Neural progenitor cell (in vitro differentiated cells): ENCODE data around the gene ELF5. TPM values are rescaled to one million over a fixed set of nuclear protein-coding genes. Genes with fewer than 3 reads are reported as not detected.

ENCODE experiments used
- DNase-seq: peaks from one replicate; pipeline ENCODE4 v3.0.0-alpha.2; 2016; ENCODE audit warnings: low spot score
- H2AFZ ChIP-seq: fragments of 200-600 bp; sonication (generic); replicated peaks from 2 replicates; pipeline ENCODE4 v1.6.1; 2016; ENCODE audit warnings: antibody characterized with exemption
- H3F3A ChIP-seq: fragments of 200-600 bp; sonication (generic); 2 replicates; pipeline ENCODE4 v1.6.1; 2016; ENCODE audit warnings: antibody characterized with exemption, low read depth
- H3K27ac ChIP-seq: fragments of 200-600 bp; sonication (generic); 2 replicates; pipeline ENCODE4 v1.5.1; 2016; ENCODE audit warnings: mild to moderate bottlenecking
- H3K27me3 ChIP-seq: fragments of 200-600 bp; sonication (generic); 2 replicates; pipeline ENCODE4 v1.6.1; 2016; ENCODE audit warnings: mild to moderate bottlenecking, moderate library complexity
- H3K36me3 ChIP-seq: fragments of 200-600 bp; sonication (generic); 2 replicates; pipeline ENCODE4 v1.5.1; 2016
- H3K4me1 ChIP-seq: fragments of 200-600 bp; sonication (generic); 2 replicates; pipeline ENCODE4 v1.6.1; 2016; ENCODE audit warnings: mixed run types
- H3K4me2 ChIP-seq: fragments of 200-600 bp; sonication (generic); 2 replicates; pipeline ENCODE4 v1.6.1; 2016
- H3K4me3 ChIP-seq: fragments of 200-600 bp; sonication (generic); 2 replicates; pipeline ENCODE4 v1.5.1; 2016
- H3K79me2 ChIP-seq: fragments of 200-600 bp; sonication (generic); 2 replicates; pipeline ENCODE4 v1.6.1; 2016; ENCODE audit warnings: low read depth
- H3K9ac ChIP-seq: fragments of 200-600 bp; sonication (generic); 2 replicates; pipeline ENCODE4 v1.6.1; 2016
- H3K9me3 ChIP-seq: fragments of 200-600 bp; sonication (generic); 2 replicates; pipeline ENCODE4 v1.5.1; 2016; ENCODE audit warnings: low read depth
- H4K20me1 ChIP-seq: fragments of 200-600 bp; sonication (generic); 2 replicates; pipeline ENCODE4 v1.6.1; 2016; ENCODE audit warnings: low read depth
- H3K27ac Mint-ChIP-seq: 3 replicates; pipeline ENCODE4 v1.8.0; 2021; ENCODE audit warnings: mixed read lengths
- H3K27me3 Mint-ChIP-seq: 2 replicates; pipeline ENCODE4 v1.8.0; 2022; ENCODE audit warnings: low read depth, mild to moderate bottlenecking, inconsistent platforms, moderate library complexity, mixed read lengths; ENCODE audit not compliant: insufficient read depth
- H3K36me3 Mint-ChIP-seq: 3 replicates; pipeline ENCODE4 v1.8.0; 2021; ENCODE audit warnings: mixed read lengths
- H3K4me1 Mint-ChIP-seq: 3 replicates; pipeline ENCODE4 v1.8.0; 2021; ENCODE audit warnings: mixed read lengths
- H3K4me3 Mint-ChIP-seq: 3 replicates; pipeline ENCODE4 v1.8.0; 2021; ENCODE audit warnings: mild to moderate bottlenecking, moderate library complexity, mixed read lengths
- H3K9me3 Mint-ChIP-seq: 3 replicates; pipeline ENCODE4 v1.8.0; 2020; ENCODE audit warnings: mixed read lengths
- CTCF ChIP-seq: fragments of 200-600 bp; sonication (generic); IDR thresholded peaks from 2 replicates; pipeline ENCODE4 v1.5.1; 2017; ENCODE audit warnings: antibody characterized with exemption, mild to moderate bottlenecking
- EZH2 ChIP-seq: fragments of 200-600 bp; sonication (generic); IDR thresholded peaks from 2 replicates; pipeline ENCODE4 v1.6.1; 2017; ENCODE audit warnings: antibody characterized with exemption, mild to moderate bottlenecking, moderate library complexity
- EZH2phosphoT487 ChIP-seq: fragments of 200-600 bp; sonication (generic); IDR thresholded peaks from 2 replicates; pipeline ENCODE4 v1.6.1; 2017; ENCODE audit warnings: antibody characterized with exemption
- total RNA-seq: library from RNA; depleted of rRNA; stranded (reverse); fragments of >200 nt; gene quantifications from 2 replicates; pipeline ENCODE4 v1.2.3, GENCODE V29; 2015; ENCODE audit warnings: low replicate concordance

ELF5 gene
- total RNA-seq, 1 donor from 2014 or later, result not detected

GRCh38 chr11:34490304-34490703 is 23.3 kb downstream of the ELF5 start:
- Histone ChIP-seq H3K36me3 (no peaks in the 10 kb centered on the region), H3K79me2 (no peaks in the 10 kb centered on the region)
- no peak overlapping the region for H3K27ac Mint-ChIP-seq

DNA sequence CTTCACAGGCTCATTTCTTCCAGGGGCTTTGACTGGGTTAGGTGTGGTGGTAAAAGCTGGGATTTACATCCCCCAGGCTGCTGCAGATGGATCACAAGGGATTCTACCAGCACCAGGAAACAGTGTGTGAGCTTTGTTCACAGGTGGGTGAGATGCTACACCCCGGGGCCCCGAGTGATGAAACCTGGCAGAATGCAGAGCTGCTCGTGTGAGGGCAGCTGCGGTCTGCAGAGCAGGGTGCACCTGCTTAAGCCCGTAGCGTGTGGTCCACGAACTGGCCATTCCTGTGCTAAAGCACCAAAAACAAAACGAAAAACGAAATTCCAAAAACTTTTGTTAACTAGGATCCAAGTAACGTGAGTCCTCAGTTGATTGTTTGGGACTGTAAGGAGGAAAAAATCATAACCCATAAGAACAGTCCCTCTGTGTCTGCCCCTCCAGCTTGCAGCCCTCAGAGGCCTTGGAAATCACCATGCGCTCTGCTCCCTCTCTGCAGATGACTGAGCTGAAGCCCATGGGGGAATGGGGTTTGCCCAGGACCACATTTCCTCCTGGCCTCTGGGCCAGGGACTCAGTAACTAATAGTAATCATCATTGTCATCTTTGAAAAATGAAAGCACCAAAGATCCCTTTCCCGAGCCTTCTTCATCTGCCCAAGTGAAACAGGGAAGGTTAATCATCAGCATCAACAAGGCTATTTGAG is 24.6 kb downstream of the ELF5 start:
- H3F3A ChIP-seq, result no peaks in the 10 kb centered on the region

More at GRCh38 chr11:34490304-34490703, 23.3 kb downstream of the ELF5 start:
- no peak overlapping the region for H2AFZ ChIP-seq
- Mint-ChIP-seq H3K27me3 (peaks cover 7% of the 10 kb centered on the region), H3K4me1 (peaks cover 7% of the 10 kb centered on the region), H3K4me3 (no peak overlapping the region), H3K36me3 (no peaks in the 10 kb centered on the region), H3K9me3 (no peaks in the 10 kb centered on the region)
- no peaks in the 10 kb centered on the region for H3F3A ChIP-seq
- no peaks in the 10 kb centered on the region for H3K9me3 ChIP-seq
- H3K4me2 ChIP-seq, result peak overlapping the region; percentile 49
- H3K27me3 ChIP-seq, result no peaks in the 10 kb centered on the region
- TF ChIP-seq CTCF (no peak), EZH2phosphoT487 (no peak), EZH2 (no peak)
- H3K9ac ChIP-seq, result no peak overlapping the region
- peaks cover 14% of the 10 kb centered on the region for H3K4me1 ChIP-seq
- H3K27ac ChIP-seq, result no peak overlapping the region
- H3K4me3 ChIP-seq, result no peak overlapping the region
- no peaks in the 10 kb centered on the region for H4K20me1 ChIP-seq
- peak; percentile 77 for DNase-seq

GRCh38 chr11:34487430-34487829 is 26.2 kb downstream of the ELF5 start:
- Mint-ChIP-seq H3K27me3 (peaks cover 5% of the 10 kb centered on the region), H3K9me3 (no peaks in the 10 kb centered on the region), H3K4me3 (no peak overlapping the region), H3K4me1 (peaks cover 7% of the 10 kb centered on the region), H3K36me3 (no peaks in the 10 kb centered on the region), H3K27ac (no peak overlapping the region)
- Histone ChIP-seq H3K9me3 (no peaks in the 10 kb centered on the region), H3K79me2 (no peaks in the 10 kb centered on the region), H4K20me1 (no peaks in the 10 kb centered on the region), H3K27me3 (no peaks in the 10 kb centered on the region), H3K4me3 (no peak overlapping the region), H3K4me1 (peaks cover 14% of the 10 kb centered on the region), H3K9ac (no peak overlapping the region), H2AFZ (no peak overlapping the region), H3K36me3 (no peaks in the 10 kb centered on the region), H3K4me2 (no peak overlapping the region), H3F3A (no peaks in the 10 kb centered on the region), H3K27ac (no peak overlapping the region)
- DNase-seq, result no peak
- no peak for TF ChIP-seq EZH2phosphoT487
- TF ChIP-seq EZH2, result no peak

More for the DNA sequence above, 24.6 kb downstream of the ELF5 start:
- Mint-ChIP-seq H3K27ac (no peak overlapping the region), H3K36me3 (no peaks in the 10 kb centered on the region), H3K4me3 (no peak overlapping the region), H3K4me1 (peaks cover 7% of the 10 kb centered on the region), H3K27me3 (peaks cover 5% of the 10 kb centered on the region), H3K9me3 (no peaks in the 10 kb centered on the region)
- H3K4me3 ChIP-seq, result no peak overlapping the region
- no peaks in the 10 kb centered on the region for H3K79me2 ChIP-seq
- no peak for TF ChIP-seq CTCF
- no peak overlapping the region for H3K4me2 ChIP-seq
- no peaks in the 10 kb centered on the region for H3K27me3 ChIP-seq
- H4K20me1 ChIP-seq, result no peaks in the 10 kb centered on the region
- H3K4me1 ChIP-seq, result peaks cover 14% of the 10 kb centered on the region
- H2AFZ ChIP-seq, result no peak overlapping the region
- no peak overlapping the region for H3K9ac ChIP-seq
- H3K9me3 ChIP-seq, result no peaks in the 10 kb centered on the region
- H3K27ac ChIP-seq, result no peak overlapping the region
- H3K36me3 ChIP-seq, result no peaks in the 10 kb centered on the region
- no peak for DNase-seq

DNA sequence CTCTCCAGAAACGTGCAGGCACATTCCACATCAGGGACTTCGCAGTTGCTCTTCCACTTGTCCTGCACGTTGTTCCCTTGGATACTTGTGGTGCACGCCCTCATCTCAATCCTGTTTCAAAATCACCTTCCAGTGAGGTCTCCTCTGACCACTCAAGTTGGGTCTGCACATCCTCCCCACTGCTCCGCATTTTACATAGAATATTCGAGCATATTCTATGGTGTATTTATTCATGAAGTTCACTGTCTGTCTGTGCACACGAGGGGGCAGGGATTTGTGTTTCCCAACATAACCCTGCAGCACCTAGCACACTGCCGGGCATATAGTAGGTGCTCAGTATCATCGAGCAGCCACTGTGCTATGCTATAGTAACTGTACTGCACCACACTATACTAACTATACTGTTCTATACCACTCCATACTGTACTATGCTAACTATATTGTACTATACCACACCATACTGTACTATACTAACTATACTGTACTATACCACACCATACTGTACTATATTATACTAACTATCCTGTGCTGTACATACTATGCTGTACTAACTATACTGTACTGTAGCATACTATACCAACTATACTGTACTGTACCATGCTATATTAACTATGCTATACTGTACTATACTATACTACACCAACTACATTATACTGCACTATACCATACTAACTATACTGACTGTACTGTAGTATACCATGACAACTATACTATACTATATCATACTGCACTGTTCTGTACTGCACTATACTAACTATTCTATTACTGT is 30.3 kb downstream of the ELF5 start:
- Histone ChIP-seq H3K27ac (no peak overlapping the region), H3K27me3 (no peaks in the 10 kb centered on the region), H4K20me1 (no peaks in the 10 kb centered on the region), H3K79me2 (no peaks in the 10 kb centered on the region), H3K4me1 (no peaks in the 10 kb centered on the region), H3K9ac (no peak overlapping the region), H3K4me3 (no peak overlapping the region), H3K36me3 (no peaks in the 10 kb centered on the region), H3F3A (no peaks in the 10 kb centered on the region), H3K9me3 (no peaks in the 10 kb centered on the region), H3K4me2 (no peak overlapping the region), H2AFZ (no peak overlapping the region)
- TF ChIP-seq EZH2phosphoT487, result no peak
- TF ChIP-seq EZH2, result no peak
- no peak overlapping the region for H3K4me3 Mint-ChIP-seq
- no peak overlapping the region for H3K27ac Mint-ChIP-seq
- no peaks in the 10 kb centered on the region for H3K9me3 Mint-ChIP-seq
- no peaks in the 10 kb centered on the region for H3K4me1 Mint-ChIP-seq
- H3K36me3 Mint-ChIP-seq, result no peaks in the 10 kb centered on the region
- H3K27me3 Mint-ChIP-seq, result peaks cover 3% of the 10 kb centered on the region
- DNase-seq, result no peak
